ENCODE results near the gene CD27.
A peak's percentile ranks its signal among the peaks of the same experiment; 100 is the strongest.
"Not testable (repeated sequence)": the region's sequence is repeated elsewhere in the genome, so short reads cannot be mapped to it uniquely, and the experiment has no call there.

CD27 gene

GRCh38 chr12:6444704-6445688 lies at the start of gene CD27:
Gene CD27, plus strand, starts transcription at chr12:6444955. Its CDS starts 141 bp downstream, at chr12:6445096.
- no peak for DNase-seq

GRCh38 chr12:6396031-6396430 lies 48.7 kb upstream of the CD27 start:
- DNase-seq = no peak

GRCh38 chr12:6399884-6400644 lies 44.7 kb upstream of the CD27 start:
- DNase-seq = no peak

DNA sequence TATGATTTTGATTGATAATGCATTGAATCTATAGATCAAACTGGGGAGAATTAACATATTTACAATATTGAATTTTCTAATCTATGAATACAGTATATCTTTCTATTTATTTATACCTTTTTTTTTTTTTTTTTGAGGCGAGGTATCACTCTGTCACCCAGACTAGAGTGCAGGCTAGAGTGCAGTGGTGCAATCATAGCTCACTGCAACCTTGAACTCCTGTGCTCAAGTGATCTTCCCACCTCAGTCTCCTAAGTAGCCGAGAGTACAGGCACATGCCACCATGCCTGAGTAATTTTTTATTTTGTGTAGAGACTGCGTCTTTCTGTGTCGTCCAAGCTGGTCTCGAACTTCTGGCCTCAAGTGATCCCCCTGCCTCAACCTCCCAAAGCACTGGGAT lies 40.4 kb upstream of the CD27 start:
- DNase-seq = no peak

GRCh38 chr12:6405963-6406362 lies 38.8 kb upstream of the CD27 start:
- DNase-seq = no peak

DNA sequence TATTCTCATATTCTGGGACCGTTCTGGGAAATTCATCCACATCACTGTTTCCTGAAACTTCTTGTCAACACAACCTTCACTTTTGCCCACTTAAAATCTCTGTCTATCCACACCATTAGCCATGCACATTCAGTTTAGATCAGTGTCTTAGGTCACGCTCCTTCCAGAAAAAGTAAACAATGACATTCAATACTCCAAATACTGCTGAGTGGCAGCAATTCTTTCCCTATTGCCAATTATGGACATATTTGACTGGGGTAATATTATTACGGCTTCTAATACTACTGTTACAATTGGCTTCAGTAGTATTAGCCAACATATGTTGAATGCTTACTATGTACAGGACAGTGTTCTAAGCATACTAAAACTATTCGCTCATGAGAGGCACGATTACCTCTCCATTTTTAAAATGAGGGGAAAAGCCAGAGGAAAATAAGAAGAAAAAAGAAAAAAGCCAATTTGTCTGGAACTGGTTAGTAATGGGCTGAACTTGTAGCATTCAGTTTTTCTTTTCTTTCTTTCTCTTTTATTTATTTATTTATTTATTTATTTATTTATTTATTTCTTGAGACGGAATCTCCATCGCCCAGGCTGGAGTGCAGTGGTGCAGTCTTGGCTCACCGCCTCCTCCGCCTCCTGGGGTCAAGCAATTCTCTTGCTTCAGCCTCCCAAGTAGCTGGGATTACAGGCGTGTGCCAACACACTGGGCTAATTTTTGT lies 37.4 kb upstream of the CD27 start:
- DNase-seq = no peak

- no peak for DNase-seq
Observed at GRCh38 chr12:6416596-6416995, 28.2 kb upstream of the CD27 start.

GRCh38 chr12:6418796-6419195 lies 26.0 kb upstream of the CD27 start:
- no peak for DNase-seq

DNA sequence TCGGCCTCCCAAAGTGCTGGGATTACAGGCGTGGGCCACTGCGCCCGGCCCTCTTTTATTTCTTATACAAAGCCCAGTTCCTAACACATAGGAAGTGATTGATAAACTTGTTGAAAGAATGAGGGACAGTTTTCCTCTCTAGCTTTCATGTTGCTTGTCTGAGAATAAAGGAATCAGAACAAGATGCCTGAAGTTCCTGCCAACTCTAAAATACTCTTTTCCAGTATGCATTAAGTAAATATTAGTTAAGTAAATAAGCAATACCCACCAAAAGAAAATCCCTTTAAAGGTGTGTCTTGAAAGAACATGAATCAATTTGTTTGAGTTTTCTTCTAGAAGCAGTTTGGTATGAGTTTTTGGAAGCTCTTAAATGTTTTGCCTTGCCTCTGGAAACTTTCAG lies 24.4 kb upstream of the CD27 start:
- no peak for DNase-seq

DNA sequence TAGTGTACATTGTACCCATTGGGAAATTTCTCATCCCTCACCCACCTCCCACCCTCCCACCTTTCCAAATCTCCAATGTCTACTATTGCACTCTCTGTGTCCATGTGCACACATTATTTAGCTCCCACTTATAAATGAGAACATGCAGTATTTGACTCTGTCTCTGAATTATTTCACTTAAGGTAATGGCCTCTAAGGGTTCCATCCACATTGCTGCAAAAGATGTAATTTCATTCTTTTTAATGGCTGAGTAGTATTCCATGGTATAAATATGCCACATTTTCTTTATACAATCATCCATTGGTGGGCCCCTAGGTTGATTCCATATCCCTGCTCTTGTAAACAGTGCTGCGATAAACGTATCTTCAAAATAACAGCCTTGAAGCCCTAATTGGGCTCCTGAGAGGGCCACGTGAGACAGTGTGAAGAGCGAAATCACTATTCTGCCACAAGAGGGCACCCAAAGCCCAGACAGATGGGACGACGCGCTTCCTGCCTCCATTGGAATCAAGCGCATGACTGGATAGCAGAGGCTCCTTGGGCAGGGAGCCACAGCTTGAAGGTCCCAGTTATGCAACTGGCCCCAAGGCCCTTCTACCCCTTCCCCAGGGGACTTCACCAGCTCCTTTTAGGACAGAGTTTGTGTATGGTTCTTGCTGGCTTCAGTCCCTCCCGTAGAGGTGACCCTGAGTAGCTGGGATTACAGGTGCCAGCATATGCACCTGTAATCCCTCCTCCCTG lies 21.3 kb upstream of the CD27 start:
- peak; percentile 84 for DNase-seq

- DNase-seq = no peak
Observed at GRCh38 chr12:6424008-6424347, 20.8 kb upstream of the CD27 start.

DNA sequence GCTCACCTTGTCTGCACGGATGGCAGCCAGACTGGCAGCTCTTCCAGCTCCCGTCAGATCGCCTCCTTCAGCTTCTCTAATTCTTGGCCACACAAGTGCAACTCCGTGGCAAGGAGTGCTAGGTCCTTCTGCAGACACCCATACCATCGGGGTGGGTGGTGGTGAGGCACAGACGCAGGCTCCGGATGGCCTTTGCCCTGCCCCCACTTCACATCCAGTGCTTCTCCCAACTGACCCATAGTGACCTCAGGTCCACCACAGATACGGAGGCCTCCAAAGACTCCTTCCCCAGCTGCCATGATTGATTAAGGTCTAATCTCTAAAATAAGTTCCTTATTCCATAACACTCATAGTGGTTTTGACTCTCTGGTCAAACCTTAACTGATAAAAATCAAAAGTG lies 19.9 kb upstream of the CD27 start:
- no peak for DNase-seq

DNA sequence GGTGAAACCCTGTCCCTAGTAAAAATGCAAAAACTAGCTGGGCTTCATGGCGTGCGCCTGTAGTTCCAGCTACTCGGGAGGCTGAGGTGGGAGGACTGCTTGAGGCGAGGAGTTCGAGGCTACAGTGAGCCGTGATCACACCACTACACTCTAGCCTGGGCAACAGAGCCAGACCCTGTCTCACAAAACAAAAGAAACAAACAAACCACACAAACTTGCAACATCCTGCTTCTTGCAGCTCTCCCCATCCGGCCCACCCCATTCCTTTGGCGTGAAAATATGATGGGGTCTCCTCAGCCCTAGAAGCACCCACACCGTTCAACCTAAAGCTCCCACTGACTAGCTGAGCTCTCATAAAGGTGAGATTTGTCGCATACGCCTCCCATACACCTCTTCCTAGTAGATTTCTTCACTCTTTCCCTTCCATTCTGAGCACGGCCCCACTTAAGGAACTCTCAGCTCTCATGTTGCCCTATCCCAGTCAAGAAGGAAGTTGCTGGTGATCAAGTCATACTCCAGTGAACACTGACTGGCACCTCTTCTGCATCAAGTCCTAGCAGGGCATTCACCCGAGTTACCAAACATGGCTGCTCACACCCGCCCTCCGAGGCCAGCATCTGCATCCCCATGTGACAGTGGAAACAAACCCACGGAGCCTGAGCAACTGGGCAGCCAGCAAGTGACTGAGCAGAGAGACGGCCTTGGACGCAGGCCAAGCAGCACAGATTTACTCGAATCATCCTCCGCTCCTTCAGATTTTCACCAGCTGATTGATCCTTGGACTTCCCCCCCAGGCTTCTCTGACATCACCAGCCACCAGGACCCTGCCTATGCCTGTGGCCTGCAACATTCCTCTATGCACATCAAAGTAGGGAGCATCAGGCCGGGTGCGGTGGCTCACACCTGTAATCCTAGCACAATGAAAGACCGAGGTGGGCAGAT lies 18.9 kb upstream of the CD27 start:
- DNase-seq = no peak

- no peak for DNase-seq
Observed at GRCh38 chr12:6426882-6427671, 17.7 kb upstream of the CD27 start.

- not testable (repeated sequence) for DNase-seq
Observed at GRCh38 chr12:6427796-6428195, 17.0 kb upstream of the CD27 start.

GRCh38 chr12:6428326-6428725 lies 16.4 kb upstream of the CD27 start:
- DNase-seq = no peak

GRCh38 chr12:6430124-6430989 lies 14.4 kb upstream of the CD27 start:
- peak; percentile 54 for DNase-seq

- DNase-seq = no peak
Observed at GRCh38 chr12:6432991-6433390, 11.8 kb upstream of the CD27 start.

All from right forelimb (tissue), 1 donor.